Astrocyte (in vitro differentiated cells and primary cell): Measurements from ENCODE around the gene ABHD17A. TPM values are rescaled to one million over a fixed set of nuclear protein-coding genes. Genes with fewer than 3 reads are reported as not detected.

Source experiments
- DNase-seq: peaks from one replicate; pipeline ENCODE4 v3.0.0-alpha.2; 2010; ENCODE audit warnings: low read depth
- FAIRE-seq: peaks from 2 replicates; lab custom pipeline; 2011; peaks lifted over from hg19 to GRCh38; lab: Jason Lieb, UNC
- H2AFZ ChIP-seq: 2 replicates; pipeline ENCODE4 v1.6.0; 2012; ENCODE audit warnings: low read depth, low read length, inconsistent platforms
- H3K27ac ChIP-seq: 2 replicates; pipeline ENCODE4 v1.5.1; 2011; ENCODE audit warnings: low read depth, low read length, inconsistent platforms
- H3K27me3 ChIP-seq: 2 replicates; pipeline ENCODE4 v1.6.0; 2011; ENCODE audit warnings: low read length, inconsistent platforms; ENCODE audit not compliant: insufficient read depth
- H3K36me3 ChIP-seq: 2 replicates; pipeline ENCODE4 v1.5.1; 2011; ENCODE audit warnings: low read length, inconsistent platforms; ENCODE audit not compliant: insufficient read depth
- H3K4me1 ChIP-seq: 2 replicates; pipeline ENCODE4 v1.5.1; 2011; ENCODE audit warnings: low read length, inconsistent platforms; ENCODE audit not compliant: insufficient read depth
- H3K4me2 ChIP-seq: 2 replicates; pipeline ENCODE4 v1.6.0; 2012; ENCODE audit warnings: low read length, inconsistent platforms
- H3K4me3 ChIP-seq: 2 replicates; pipeline ENCODE4 v1.5.1; 2011; ENCODE audit warnings: low read depth, mild to moderate bottlenecking, low read length, inconsistent platforms; ENCODE audit not compliant: insufficient read depth
- H3K79me2 ChIP-seq: 2 replicates; pipeline ENCODE4 v1.6.0; 2012; ENCODE audit warnings: mild to moderate bottlenecking, low read length, inconsistent platforms; ENCODE audit not compliant: insufficient read depth
- H3K9ac ChIP-seq: 2 replicates; pipeline ENCODE4 v1.6.0; 2012; ENCODE audit warnings: mild to moderate bottlenecking, low read length, inconsistent platforms
- H3K9me3 ChIP-seq: 2 replicates; pipeline ENCODE4 v1.5.1; 2012; ENCODE audit warnings: low read depth, mild to moderate bottlenecking, low read length, inconsistent platforms; ENCODE audit not compliant: insufficient read depth
- H4K20me1 ChIP-seq: 2 replicates; pipeline ENCODE4 v1.6.0; 2012; ENCODE audit warnings: low read length, inconsistent platforms; ENCODE audit not compliant: insufficient read depth
- H3K27ac Mint-ChIP-seq: one replicate; pipeline ENCODE4 v1.8.0; 2021; ENCODE audit warnings: mild to moderate bottlenecking, mixed read lengths; ENCODE audit not compliant: unreplicated experiment
- H3K27me3 Mint-ChIP-seq: one replicate; pipeline ENCODE4 v1.8.0; 2021; ENCODE audit warnings: low read depth, mixed read lengths; ENCODE audit not compliant: unreplicated experiment
- H3K36me3 Mint-ChIP-seq: one replicate; pipeline ENCODE4 v1.8.0; 2021; ENCODE audit warnings: low read depth, mixed read lengths; ENCODE audit not compliant: unreplicated experiment
- H3K4me1 Mint-ChIP-seq: one replicate; pipeline ENCODE4 v1.8.0; 2021; ENCODE audit warnings: low read depth, mixed read lengths; ENCODE audit not compliant: unreplicated experiment
- H3K4me3 Mint-ChIP-seq: one replicate; pipeline ENCODE4 v1.8.0; 2021; ENCODE audit warnings: mild to moderate bottlenecking, moderate library complexity, mixed read lengths; ENCODE audit not compliant: unreplicated experiment
- H3K9me3 Mint-ChIP-seq: one replicate; pipeline ENCODE4 v1.8.0; 2021; ENCODE audit warnings: mild to moderate bottlenecking, mixed read lengths; ENCODE audit not compliant: unreplicated experiment
- CTCF ChIP-seq: IDR thresholded peaks from 2 replicates; pipeline ENCODE4 v1.5.1; 2011; ENCODE audit warnings: low read depth, mild to moderate bottlenecking, inconsistent platforms, low read length, moderate library complexity; ENCODE audit not compliant: insufficient read depth
- EZH2 ChIP-seq: IDR thresholded peaks from 2 replicates; pipeline ENCODE4 v1.6.1; 2012; ENCODE audit warnings: mild to moderate bottlenecking, low read length, inconsistent platforms; ENCODE audit not compliant: insufficient read depth
- total RNA-seq: library from RNA; stranded (reverse); gene quantifications from 2 replicates; pipeline ENCODE4 v1.2.1, GENCODE V29; 2021

The ABHD17A gene
- total RNA-seq, 1 donor from 2014 or later, result 56.7 TPM

- H3K27me3 Mint-ChIP-seq, result no peaks in the 10 kb centered on the region
- H3K4me1 Mint-ChIP-seq, result peaks cover 15% of the 10 kb centered on the region
- TF ChIP-seq CTCF, result no peak
- TF ChIP-seq EZH2, result no peak
- Histone ChIP-seq H3K79me2 (peaks cover 74% of the 10 kb centered on the region), H3K9ac (no peak overlapping the region), H3K36me3 (no peaks in the 10 kb centered on the region), H3K9me3 (no peaks in the 10 kb centered on the region), H3K27ac (no peak overlapping the region), H3K4me3 (no peak overlapping the region), H3K27me3 (no peaks in the 10 kb centered on the region), H3K4me2 (no peak overlapping the region), H2AFZ (no peak overlapping the region), H3K4me1 (peaks cover 30% of the 10 kb centered on the region), H4K20me1 (peaks cover 79% of the 10 kb centered on the region)
- no peak overlapping the region for H3K27ac Mint-ChIP-seq
- no peaks in the 10 kb centered on the region for H3K36me3 Mint-ChIP-seq
- DNase-seq (no peak), FAIRE-seq (no peak)
- no peaks in the 10 kb centered on the region for H3K9me3 Mint-ChIP-seq
- no peak overlapping the region for H3K4me3 Mint-ChIP-seq
Measured at GRCh38 chr19:1854039-1854541, 31.2 kb downstream of the ABHD17A start.

GRCh38 chr19:1853295-1854038 lies 31.8 kb downstream of the ABHD17A start:
- no peak overlapping the region for H3K4me2 ChIP-seq
- no peaks in the 10 kb centered on the region for H3K27me3 ChIP-seq
- no peak overlapping the region for H3K27ac ChIP-seq
- DNase-seq, result no peak
- H3K4me3 ChIP-seq, result no peak overlapping the region
- H4K20me1 ChIP-seq, result peaks cover 77% of the 10 kb centered on the region
- Mint-ChIP-seq H3K36me3 (no peaks in the 10 kb centered on the region), H3K4me1 (peaks cover 14% of the 10 kb centered on the region), H3K4me3 (peak overlapping the region; percentile 66), H3K27me3 (no peaks in the 10 kb centered on the region), H3K9me3 (no peaks in the 10 kb centered on the region), H3K27ac (no peak overlapping the region)
- peak overlapping the region; percentile 18 for H3K9ac ChIP-seq
- H2AFZ ChIP-seq, result no peak overlapping the region
- no peaks in the 10 kb centered on the region for H3K9me3 ChIP-seq
- peaks cover 30% of the 10 kb centered on the region for H3K4me1 ChIP-seq
- H3K36me3 ChIP-seq, result no peaks in the 10 kb centered on the region
- no peak for TF ChIP-seq EZH2
- peak; percentile 59 for TF ChIP-seq CTCF
- FAIRE-seq, result no peak
- peaks cover 68% of the 10 kb centered on the region for H3K79me2 ChIP-seq

DNA sequence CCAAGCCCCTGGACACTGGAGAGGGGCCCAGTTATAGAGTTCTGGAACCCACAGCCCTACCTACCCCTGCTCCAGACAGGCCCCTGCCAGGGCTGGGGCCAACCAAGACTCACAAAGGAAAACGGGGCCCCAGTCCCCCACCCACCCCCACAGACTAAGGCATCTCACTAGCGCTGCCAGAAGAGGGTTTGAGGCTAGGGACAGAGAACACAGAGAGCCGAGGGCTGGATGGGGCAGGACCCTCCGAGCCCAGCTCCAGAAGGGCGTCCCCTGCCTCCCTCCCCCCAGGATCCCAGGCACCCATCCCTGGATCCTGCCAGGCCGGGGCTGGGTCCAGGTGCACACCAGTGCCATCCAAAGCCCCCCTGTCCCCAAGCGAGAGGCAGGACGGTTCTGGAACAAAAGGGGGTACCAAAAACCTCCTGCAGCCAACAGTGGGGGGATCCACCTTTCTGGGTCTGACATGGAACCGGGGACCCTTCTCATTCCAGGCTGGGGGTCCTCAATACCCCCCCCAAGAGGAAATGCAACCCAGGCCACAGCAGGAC lies 32.6 kb downstream of the ABHD17A start:
- no peak for TF ChIP-seq EZH2
- TF ChIP-seq CTCF, result no peak
- H3K27ac Mint-ChIP-seq, result no peak overlapping the region
- peaks cover 26% of the 10 kb centered on the region for H3K4me1 ChIP-seq
- H3K9ac ChIP-seq, result no peak overlapping the region
- H2AFZ ChIP-seq, result no peak overlapping the region
- H3K79me2 ChIP-seq, result peaks cover 68% of the 10 kb centered on the region
- H3K4me3 Mint-ChIP-seq, result no peak overlapping the region
- FAIRE-seq (no peak), DNase-seq (no peak)
- H3K4me2 ChIP-seq, result no peak overlapping the region
- H4K20me1 ChIP-seq, result peaks cover 71% of the 10 kb centered on the region
- H3K36me3 ChIP-seq, result no peaks in the 10 kb centered on the region
- H3K36me3 Mint-ChIP-seq, result no peaks in the 10 kb centered on the region
- H3K9me3 ChIP-seq, result no peaks in the 10 kb centered on the region
- peaks cover 14% of the 10 kb centered on the region for H3K4me1 Mint-ChIP-seq
- H3K27me3 Mint-ChIP-seq, result no peaks in the 10 kb centered on the region
- H3K27ac ChIP-seq, result no peak overlapping the region
- no peak overlapping the region for H3K4me3 ChIP-seq
- no peaks in the 10 kb centered on the region for H3K27me3 ChIP-seq
- H3K9me3 Mint-ChIP-seq, result no peaks in the 10 kb centered on the region
